ENCODE data around the gene SNRNP200. TPM values are rescaled to one million over a fixed set of nuclear protein-coding genes. Genes with fewer than 3 reads are reported as not detected.

Gene SNRNP200
- total and polyA plus RNA-seq, 2 donors (not counting 1 experiment from before 2014, with no cell fraction given): 211 to 216 TPM

- DNase-seq: no peak
- ATAC-seq (ENCODE audit: low read depth): no peak
- peak overlapping the region; percentile 74 for H3K4me2 ChIP-seq (replicated peaks; ENCODE audit: low read depth, low read length, poor library complexity, severe bottlenecking)
- POLR2A ChIA-PET: interaction anchor here (0.5 to 2.5 kb wide), 6 partner anchors 13 to 223 kb away, joined by 3 to 22 read pairs (median 6); partner anchors contain the start of genes ITPRIPL1 and NCAPH
- H2AFZ ChIP-seq (ENCODE audit: insufficient read depth, low read depth, low read length, poor library complexity, severe bottlenecking): peak overlapping the region; percentile 87
- no peaks in the 10 kb centered on the region for H3K27me3 ChIP-seq (replicated peaks in 1 of 4; ENCODE audit: control extremely low read depth in 1 of 4, control insufficient read depth in 3 of 4, insufficient read depth in 4 of 4, low read length in 3 of 4)
- H3K4me3 ChIP-seq (ENCODE audit: control extremely low read depth in 1 of 5, extremely low read depth in 1 of 5, insufficient read depth in 1 of 5, low read depth in 2 of 5, low read length in 4 of 5): peak overlapping the region; percentile 70 to 97 (median 80)
- H3K9me3 ChIP-seq (ENCODE audit: control extremely low read depth in 1 of 3, control insufficient read depth in 2 of 3, insufficient read depth in 1 of 3, low read length in 2 of 3): no peaks in the 10 kb centered on the region
- peaks cover 63% of the 10 kb centered on the region for H3K79me2 ChIP-seq (ENCODE audit: control insufficient read depth, insufficient read depth, low read length)
- peak overlapping the region; percentile 89 to 91 for H3K27ac ChIP-seq (ENCODE audit: low read length in 2 of 2)
- Mint-ChIP-seq H3K4me1 (peaks cover 51% of the 10 kb centered on the region), H3K4me3 (peak overlapping the region; percentile 99), H3K27ac (peak overlapping the region; percentile 99), H3K9me3 (ENCODE audit: insufficient read depth) (no peaks in the 10 kb centered on the region), H3K27me3 (no peaks in the 10 kb centered on the region)
- 80% methylated on average over 7 of the region's 11 CpGs for whole genome bisulfite sequencing (ENCODE audit: insufficient coverage)
- H4K20me1 ChIP-seq (ENCODE audit: control insufficient read depth, insufficient read depth, low read length, poor library complexity, severe bottlenecking): peaks cover 38% of the 10 kb centered on the region
- intact Hi-C loops (cut with micrococcal nuclease): loop anchor here (1.0 to 2.0 kb wide), 5 partner anchors 17 to 204 kb away; partner anchors contain the start of genes CIAO1 and NCAPH
- CTCF ChIA-PET: interaction anchor here (0.8 to 1.5 kb wide), 4 partner anchors 16 to 130 kb away, joined by 3 to 7 read pairs (median 5); no protein-coding TSS in a partner anchor
- peaks cover 0 to 48% of the 10 kb centered on the region in 2 experiments for H3K36me3 ChIP-seq (replicated peaks in 1 of 2; ENCODE audit: control extremely low read depth in 1 of 2, control insufficient read depth in 1 of 2, extremely low read depth in 1 of 2, insufficient read depth in 2 of 2, low read length in 1 of 2)
- TF ChIP-seq, protein P1, sequence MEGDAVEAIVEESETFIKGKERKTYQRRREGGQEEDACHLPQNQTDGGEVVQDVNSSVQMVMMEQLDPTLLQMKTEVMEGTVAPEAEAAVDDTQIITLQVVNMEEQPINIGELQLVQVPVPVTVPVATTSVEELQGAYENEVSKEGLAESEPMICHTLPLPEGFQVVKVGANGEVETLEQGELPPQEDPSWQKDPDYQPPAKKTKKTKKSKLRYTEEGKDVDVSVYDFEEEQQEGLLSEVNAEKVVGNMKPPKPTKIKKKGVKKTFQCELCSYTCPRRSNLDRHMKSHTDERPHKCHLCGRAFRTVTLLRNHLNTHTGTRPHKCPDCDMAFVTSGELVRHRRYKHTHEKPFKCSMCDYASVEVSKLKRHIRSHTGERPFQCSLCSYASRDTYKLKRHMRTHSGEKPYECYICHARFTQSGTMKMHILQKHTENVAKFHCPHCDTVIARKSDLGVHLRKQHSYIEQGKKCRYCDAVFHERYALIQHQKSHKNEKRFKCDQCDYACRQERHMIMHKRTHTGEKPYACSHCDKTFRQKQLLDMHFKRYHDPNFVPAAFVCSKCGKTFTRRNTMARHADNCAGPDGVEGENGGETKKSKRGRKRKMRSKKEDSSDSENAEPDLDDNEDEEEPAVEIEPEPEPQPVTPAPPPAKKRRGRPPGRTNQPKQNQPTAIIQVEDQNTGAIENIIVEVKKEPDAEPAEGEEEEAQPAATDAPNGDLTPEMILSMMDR (IDR thresholded peaks at IDR 0.05): no peak
- TF ChIP-seq EZH2 (IDR thresholded peaks at IDR 0.05; ENCODE audit: borderline replicate concordance, insufficient read depth, low read depth, low read length, poor library complexity, severe bottlenecking): no peak
- H3K4me1 ChIP-seq (ENCODE audit: control insufficient read depth in 2 of 2, insufficient read depth in 2 of 2, low read length in 2 of 2): peaks cover 18 to 22% of the 10 kb centered on the region in 2 donors
- H3K9ac ChIP-seq (ENCODE audit: low read length): peak overlapping the region; percentile 76
Measured at GRCh38 chr2:96304606-96305005, 740 bp downstream of the SNRNP200 start.

DNA sequence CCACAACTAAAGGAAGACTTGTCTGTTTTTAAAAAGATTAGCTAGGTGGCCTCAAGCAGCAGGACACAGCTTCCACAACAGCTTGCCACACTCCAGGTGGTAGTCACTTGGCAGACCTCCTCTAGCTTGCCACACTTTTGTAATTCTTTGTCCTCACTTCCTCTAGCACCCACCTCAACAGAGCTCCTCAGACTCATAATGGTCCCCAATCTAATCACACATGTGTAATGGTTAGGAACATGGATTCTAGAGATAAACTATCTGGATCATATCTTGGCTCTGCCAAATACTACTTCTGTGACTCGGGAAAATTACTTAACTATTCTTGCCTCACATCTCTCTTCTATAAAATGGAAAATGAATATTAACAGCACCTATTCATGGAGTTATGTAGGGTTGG lies 3.5 kb downstream of the SNRNP200 start:
- Histone ChIP-seq H3K4me2 (replicated peaks; ENCODE audit: low read depth, low read length, poor library complexity, severe bottlenecking) (no peak overlapping the region), H3K4me1 (ENCODE audit: control insufficient read depth in 2 of 2, insufficient read depth in 2 of 2, low read length in 2 of 2) (peaks cover 18 to 22% of the 10 kb centered on the region in 2 donors), H3K9ac (ENCODE audit: low read length) (no peak overlapping the region), H3K27me3 (replicated peaks in 1 of 4; ENCODE audit: control extremely low read depth in 1 of 4, control insufficient read depth in 3 of 4, insufficient read depth in 4 of 4, low read length in 3 of 4) (no peaks in the 10 kb centered on the region), H3K79me2 (ENCODE audit: control insufficient read depth, insufficient read depth, low read length) (peaks cover 60% of the 10 kb centered on the region), H3K36me3 (replicated peaks in 1 of 2; ENCODE audit: control extremely low read depth in 1 of 2, control insufficient read depth in 1 of 2, extremely low read depth in 1 of 2, insufficient read depth in 2 of 2, low read length in 1 of 2) (peaks cover 0 to 75% of the 10 kb centered on the region in 2 experiments), H3K9me3 (ENCODE audit: control extremely low read depth in 1 of 3, control insufficient read depth in 2 of 3, insufficient read depth in 1 of 3, low read length in 2 of 3) (no peaks in the 10 kb centered on the region), H2AFZ (ENCODE audit: insufficient read depth, low read depth, low read length, poor library complexity, severe bottlenecking) (no peak overlapping the region), H3K27ac (ENCODE audit: low read length in 2 of 2) (no peak overlapping the region), H3K4me3 (ENCODE audit: control extremely low read depth in 1 of 5, extremely low read depth in 1 of 5, insufficient read depth in 1 of 5, low read depth in 2 of 5, low read length in 4 of 5) (no peak overlapping the region), H4K20me1 (ENCODE audit: control insufficient read depth, insufficient read depth, low read length, poor library complexity, severe bottlenecking) (peaks cover 62% of the 10 kb centered on the region)
- H3K9me3 Mint-ChIP-seq (ENCODE audit: insufficient read depth): no peaks in the 10 kb centered on the region
- POLR2A ChIA-PET: interaction anchor here (0.6 kb wide), 1 partner anchor 91 kb away, joined by 5 read pairs; no protein-coding TSS in a partner anchor
- no peak overlapping the region for H3K27ac Mint-ChIP-seq
- H3K4me1 Mint-ChIP-seq: peaks cover 51% of the 10 kb centered on the region
- H3K4me3 Mint-ChIP-seq: no peak overlapping the region
- intact Hi-C loops (cut with micrococcal nuclease): no loop called here
- no peaks in the 10 kb centered on the region for H3K27me3 Mint-ChIP-seq
- no peak for TF ChIP-seq EZH2 (IDR thresholded peaks at IDR 0.05; ENCODE audit: borderline replicate concordance, insufficient read depth, low read depth, low read length, poor library complexity, severe bottlenecking)
- TF ChIP-seq, protein P1 (IDR thresholded peaks at IDR 0.05): no peak
- DNase-seq (no peak), ATAC-seq (ENCODE audit: low read depth) (no peak)
- CTCF ChIA-PET: interaction anchor here (1.1 to 1.2 kb wide), 2 partner anchors 12 to 44 kb away, joined by 3 read pairs; no protein-coding TSS in a partner anchor
- WGBS (ENCODE audit: insufficient coverage): no CpG with 5 or more reads among the region's 1 CpG
